PC-9 (cell line): Measurements from ENCODE around the gene RER1. TPM values are rescaled to one million over a fixed set of nuclear protein-coding genes. Genes with fewer than 3 reads are reported as not detected.
A peak's percentile ranks its signal among the peaks of the same experiment; 100 is the strongest.

Source experiments
- BruUV-seq: library from RNA; stranded (reverse); fragments of 400-500 nt; replicated peaks from 2 replicates; lab custom pipeline; 2021; lab: Mats Ljungman, UMichigan
- CTCF ChIA-PET: fragments of 300-600 bp; sonication (Branson Sonifier 250); formaldehyde crosslinking; loops from one replicate; lab custom pipeline; 2022; ENCODE audit warnings: antibody characterized with exemption; lab: Charles Lee
- POLR2A ChIA-PET: fragments of 300-600 bp; sonication (Branson Sonifier 250); formaldehyde crosslinking; loops from one replicate; lab custom pipeline; 2022; ENCODE audit warnings: antibody characterized with exemption; ENCODE audit not compliant: unreplicated experiment; lab: Charles Lee
- DNase-seq, 2 experiments: peaks; one replicate each; pipeline versions ENCODE4 v3.0.0 to v3.0.0-alpha.2; 2015 to 2022; ENCODE audit warnings: mixed read lengths in 1 of 2
- H2AFZ ChIP-seq: fragments of 200-600 bp; sonication (generic); 2 replicates; pipeline ENCODE4 v1.8.1; 2017; ENCODE audit warnings: antibody characterized with exemption
- H3F3A ChIP-seq: fragments of 200-600 bp; sonication (generic); 2 replicates; pipeline ENCODE4 v1.8.1; 2017; ENCODE audit warnings: antibody characterized with exemption, mild to moderate bottlenecking, low read depth; ENCODE audit not compliant: insufficient read depth
- H3K27ac ChIP-seq: fragments of 200-600 bp; sonication (generic); 2 replicates; pipeline ENCODE4 v1.6.1; 2016; ENCODE audit warnings: mixed run types
- H3K27me3 ChIP-seq: fragments of 200-600 bp; sonication (generic); 2 replicates; pipeline ENCODE4 v1.6.1; 2016; ENCODE audit warnings: low read depth, mixed run types; ENCODE audit not compliant: insufficient read depth
- H3K36me3 ChIP-seq: fragments of 200-600 bp; sonication (generic); 2 replicates; pipeline ENCODE4 v1.6.1; 2016; ENCODE audit warnings: low read depth, mixed run types
- H3K4me1 ChIP-seq: fragments of 200-600 bp; sonication (generic); replicated peaks from 2 replicates; pipeline ENCODE4 v1.6.1; 2016; ENCODE audit warnings: mixed run types; ENCODE audit not compliant: insufficient read depth
- H3K4me2 ChIP-seq: fragments of 200-600 bp; sonication (generic); 2 replicates; pipeline ENCODE4 v1.6.1; 2017; ENCODE audit warnings: mixed run types
- H3K4me3 ChIP-seq: fragments of 200-600 bp; sonication (generic); 2 replicates; pipeline ENCODE4 v1.6.1; 2016; ENCODE audit warnings: mixed run types
- H3K79me2 ChIP-seq: fragments of 200-600 bp; sonication (generic); 2 replicates; pipeline ENCODE4 v1.6.1; 2017; ENCODE audit warnings: low read depth, mixed run types
- H3K9me2 ChIP-seq: fragments of 200-600 bp; sonication (generic); 2 replicates; pipeline ENCODE4 v1.8.1; 2017; ENCODE audit warnings: mild to moderate bottlenecking; ENCODE audit not compliant: insufficient read depth
- H3K9me3 ChIP-seq: fragments of 200-600 bp; sonication (generic); 2 replicates; pipeline ENCODE4 v1.8.1; 2016; ENCODE audit warnings: low read depth; ENCODE audit not compliant: insufficient read depth
- H4K20me1 ChIP-seq: fragments of 200-600 bp; sonication (generic); 2 replicates; pipeline ENCODE4 v1.8.1; 2017; ENCODE audit not compliant: insufficient read depth
- CTCF ChIP-seq: fragments of 200-600 bp; sonication (generic); conservative IDR thresholded peaks from 2 replicates; pipeline ENCODE4 v1.6.1; 2017; ENCODE audit warnings: mixed run types, antibody characterized with exemption, mild to moderate bottlenecking, moderate library complexity
- EZH2 ChIP-seq: fragments of 200-600 bp; sonication (generic); IDR thresholded peaks from 2 replicates; pipeline ENCODE4 v1.8.0; 2017; ENCODE audit warnings: antibody characterized with exemption, low read depth
- intact Hi-C: fragments of 100-400 bp; cut with micrococcal nuclease; formaldehyde crosslinking; loops from one replicate; pipeline ENCODE4 v1.10.0; 2022; ENCODE audit not compliant: unreplicated experiment
- total RNA-seq: library from RNA; stranded (reverse); gene quantifications from 2 replicates; pipeline ENCODE4 v1.2.3, GENCODE V29; 2021

The RER1 gene
- total RNA-seq, 1 experiment from 2014 or later = 131 TPM

DNA sequence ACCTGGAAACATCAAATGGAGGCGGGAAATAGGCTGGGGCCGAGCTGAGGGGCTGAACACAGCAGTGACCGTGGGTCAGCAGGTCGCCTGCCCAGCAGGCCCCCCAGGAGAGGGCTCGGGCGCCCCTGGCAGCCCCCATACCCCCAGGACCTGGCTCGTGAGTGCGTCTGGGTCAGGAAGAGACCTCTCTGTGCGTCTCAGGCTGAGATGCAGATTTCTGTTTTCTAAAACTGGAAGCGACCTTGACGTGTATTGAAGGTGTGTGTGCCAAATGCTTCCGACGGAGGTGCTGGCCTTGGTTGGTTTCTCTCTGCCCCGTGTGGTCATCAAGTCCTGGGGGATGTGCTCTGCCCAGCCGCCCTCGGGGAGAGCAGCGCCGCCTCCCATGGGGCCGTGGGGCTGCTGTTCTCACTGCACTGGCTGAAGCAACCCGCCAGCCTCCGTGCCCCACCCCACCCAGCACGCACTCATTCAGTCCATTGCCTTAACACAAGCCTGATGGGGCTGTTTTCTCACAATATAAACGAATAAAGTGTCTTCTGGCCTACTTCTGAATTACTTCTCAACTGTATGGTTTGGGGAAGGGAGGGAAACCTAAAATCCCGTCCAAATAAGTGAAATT is 13.4 kb downstream of the RER1 start:
- H3K27me3 ChIP-seq = no peaks in the 10 kb centered on the region
- peaks cover 28% of the 10 kb centered on the region; the same call in 1 of the 2 replicates for H4K20me1 ChIP-seq
- BruUV-seq = TSS peak; percentile 25
- ChIA-PET POLR2A (no interaction called here), CTCF (no interaction called here)
- H2AFZ ChIP-seq = no peak overlapping the region
- TF ChIP-seq EZH2 = no peak
- no peak for TF ChIP-seq CTCF
- H3K4me2 ChIP-seq = no peak overlapping the region
- no peaks in the 10 kb centered on the region for H3K9me2 ChIP-seq
- no peaks in the 10 kb centered on the region for H3K79me2 ChIP-seq
- H3F3A ChIP-seq = peaks cover 22% of the 10 kb centered on the region; the same call in 1 of the 2 replicates
- H3K4me1 ChIP-seq = no peaks in the 10 kb centered on the region
- intact Hi-C loops = no loop called here
- no peak overlapping the region for H3K4me3 ChIP-seq
- no peak overlapping the region for H3K27ac ChIP-seq
- no peaks in the 10 kb centered on the region for H3K36me3 ChIP-seq
- no peaks in the 10 kb centered on the region for H3K9me3 ChIP-seq
- peak in 1 of 2 experiments; percentile 21 for DNase-seq

DNA sequence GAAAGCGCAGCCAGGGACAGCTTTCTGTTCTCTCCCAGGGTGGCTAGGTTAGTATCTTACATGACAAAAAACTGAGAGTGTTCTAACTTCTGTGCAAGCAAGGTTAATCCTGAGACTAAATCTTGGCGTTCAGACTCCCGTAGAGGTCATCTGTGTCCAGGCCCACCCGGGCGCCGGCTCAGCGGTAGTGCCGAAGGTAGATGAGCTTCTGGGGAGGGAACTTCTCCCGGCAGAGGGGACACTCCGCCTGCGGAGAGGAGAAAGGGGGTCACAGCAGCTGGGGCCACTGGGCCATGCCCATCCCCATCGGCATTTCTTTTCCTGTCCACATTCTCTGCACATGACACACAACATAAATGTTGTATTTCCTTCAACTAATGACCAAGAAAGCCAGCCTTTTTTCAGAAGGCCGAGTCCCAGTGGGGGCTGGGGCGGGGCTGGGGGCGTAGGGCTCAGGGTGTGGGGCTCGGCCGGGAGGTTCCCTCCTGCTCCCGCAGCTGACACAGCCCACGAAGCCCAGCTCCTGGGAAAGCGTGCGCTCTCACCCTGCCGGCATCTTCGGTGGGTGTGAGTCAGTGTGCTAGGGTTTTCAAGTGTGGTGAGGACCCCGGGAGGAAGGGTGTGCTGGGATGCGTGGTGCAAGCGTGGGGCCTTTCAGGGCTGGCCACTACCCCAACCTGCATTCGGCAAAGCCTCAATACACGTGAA is 14.1 kb downstream of the RER1 start:
- intact Hi-C loops = no loop called here
- H3K79me2 ChIP-seq = 0 out of 2 replicates have a peak, but pooled peaks cover 4% of the 10 kb centered on the region
- no TSS peak for BruUV-seq
- no peaks in the 10 kb centered on the region for H3K9me2 ChIP-seq
- peak in 1 of 2 experiments; percentile 30 for DNase-seq
- no peaks in the 10 kb centered on the region for H3K9me3 ChIP-seq
- peaks cover 21% of the 10 kb centered on the region; the same call in 1 of the 2 replicates for H3F3A ChIP-seq
- no peak overlapping the region for H3K4me3 ChIP-seq
- CTCF ChIA-PET = no interaction called here
- no peak overlapping the region for H3K27ac ChIP-seq
- TF ChIP-seq EZH2 (no peak), CTCF (no peak)
- no peaks in the 10 kb centered on the region for H3K4me1 ChIP-seq
- no peak overlapping the region for H2AFZ ChIP-seq
- POLR2A ChIA-PET = interaction anchor here (0.5 kb wide), 1 partner anchor 211 kb away, joined by 8 read pairs; no protein-coding TSS in a partner anchor
- H3K36me3 ChIP-seq = no peaks in the 10 kb centered on the region
- no peaks in the 10 kb centered on the region for H3K27me3 ChIP-seq
- peaks cover 28% of the 10 kb centered on the region; the same call in 1 of the 2 replicates for H4K20me1 ChIP-seq
- no peak overlapping the region for H3K4me2 ChIP-seq

DNA sequence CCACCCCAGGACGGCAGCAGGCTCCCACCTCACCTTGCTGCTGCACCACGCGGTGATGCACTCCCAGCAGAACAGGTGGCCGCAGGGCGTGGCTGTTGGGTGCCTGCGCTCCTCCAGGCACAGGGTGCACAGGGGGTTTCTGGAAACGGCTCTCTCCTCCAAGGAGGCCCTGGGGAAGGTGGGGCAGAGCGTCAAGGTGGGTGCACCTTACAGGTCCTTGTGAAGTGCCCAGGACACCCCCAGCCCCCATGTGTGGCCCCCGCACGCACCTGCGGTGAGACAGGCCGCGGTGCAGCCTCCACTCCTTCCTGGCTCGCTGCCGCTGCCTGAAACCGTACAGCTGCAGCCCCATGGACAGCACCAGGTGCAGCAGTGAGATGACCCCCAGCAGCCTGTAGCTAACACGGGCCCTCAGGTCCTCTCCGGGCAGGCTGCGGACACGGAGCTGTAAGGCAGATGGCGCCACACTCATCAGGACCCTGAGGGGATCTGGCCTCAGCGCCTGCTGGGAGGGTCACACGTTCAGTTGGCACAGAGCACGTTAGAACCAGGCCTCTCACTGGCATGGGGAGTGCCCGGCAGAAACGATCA is 14.9 kb downstream of the RER1 start:
- no peaks in the 10 kb centered on the region for H3K36me3 ChIP-seq
- CTCF ChIA-PET = no interaction called here
- POLR2A ChIA-PET = no interaction called here

More for the DNA sequence above, 14.9 kb downstream of the RER1 start:
- peaks cover 20% of the 10 kb centered on the region; the same call in 1 of the 2 replicates for H3F3A ChIP-seq
- TF ChIP-seq EZH2 = no peak
- TF ChIP-seq CTCF = no peak
- H3K9me2 ChIP-seq = no peaks in the 10 kb centered on the region
- peaks cover 10% of the 10 kb centered on the region for H3K79me2 ChIP-seq
- no peak overlapping the region for H3K27ac ChIP-seq
- H3K27me3 ChIP-seq = no peaks in the 10 kb centered on the region
- H2AFZ ChIP-seq = no peak overlapping the region
- H3K4me1 ChIP-seq = no peaks in the 10 kb centered on the region; the same call in 1 of the 2 replicates
- peak in 1 of 2 experiments; percentile 12 for DNase-seq
- no peak overlapping the region for H3K4me2 ChIP-seq
- no peak overlapping the region for H3K4me3 ChIP-seq
- BruUV-seq = no TSS peak
- no peaks in the 10 kb centered on the region for H3K9me3 ChIP-seq
- intact Hi-C loops = no loop called here
- H4K20me1 ChIP-seq = peaks cover 26% of the 10 kb centered on the region; the same call in 1 of the 2 replicates
